ENCODE data around the gene NPAS3.

DNA sequence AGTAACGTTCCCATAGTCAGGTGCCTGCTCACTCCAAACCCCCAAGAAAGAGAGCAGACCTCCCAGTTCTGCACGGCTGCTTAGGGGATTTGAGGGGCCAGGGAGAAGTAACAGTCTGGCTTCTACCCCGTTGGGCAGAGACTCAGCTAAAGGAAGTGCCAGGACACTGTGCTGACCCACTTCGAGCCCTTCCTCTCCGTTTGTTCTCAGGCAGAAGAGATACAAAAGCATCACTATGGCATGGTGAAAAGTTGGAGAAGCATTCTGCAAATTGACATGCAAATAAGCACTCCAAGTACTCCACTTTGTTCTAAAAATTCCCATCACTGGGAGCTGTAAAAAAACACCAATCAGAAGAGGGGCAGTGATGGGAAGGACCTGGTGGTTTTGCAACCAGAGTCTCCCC is 773.1 kb downstream of the NPAS3 start:
- TF ChIP-seq, protein P1, sequence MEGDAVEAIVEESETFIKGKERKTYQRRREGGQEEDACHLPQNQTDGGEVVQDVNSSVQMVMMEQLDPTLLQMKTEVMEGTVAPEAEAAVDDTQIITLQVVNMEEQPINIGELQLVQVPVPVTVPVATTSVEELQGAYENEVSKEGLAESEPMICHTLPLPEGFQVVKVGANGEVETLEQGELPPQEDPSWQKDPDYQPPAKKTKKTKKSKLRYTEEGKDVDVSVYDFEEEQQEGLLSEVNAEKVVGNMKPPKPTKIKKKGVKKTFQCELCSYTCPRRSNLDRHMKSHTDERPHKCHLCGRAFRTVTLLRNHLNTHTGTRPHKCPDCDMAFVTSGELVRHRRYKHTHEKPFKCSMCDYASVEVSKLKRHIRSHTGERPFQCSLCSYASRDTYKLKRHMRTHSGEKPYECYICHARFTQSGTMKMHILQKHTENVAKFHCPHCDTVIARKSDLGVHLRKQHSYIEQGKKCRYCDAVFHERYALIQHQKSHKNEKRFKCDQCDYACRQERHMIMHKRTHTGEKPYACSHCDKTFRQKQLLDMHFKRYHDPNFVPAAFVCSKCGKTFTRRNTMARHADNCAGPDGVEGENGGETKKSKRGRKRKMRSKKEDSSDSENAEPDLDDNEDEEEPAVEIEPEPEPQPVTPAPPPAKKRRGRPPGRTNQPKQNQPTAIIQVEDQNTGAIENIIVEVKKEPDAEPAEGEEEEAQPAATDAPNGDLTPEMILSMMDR (IDR thresholded peaks at IDR 0.05): no peak
- no peak for TF ChIP-seq POLR2A (IDR thresholded peaks at IDR 0.05)
